Lung (tissue), 12 donors: ENCODE data around the gene FAM221B. TPM values are rescaled to one million over a fixed set of nuclear protein-coding genes. Genes with fewer than 3 reads are reported as not detected.

Source experiments
- ATAC-seq: fragments of 200-7000 bp; cut with Tn5 transposase; one replicate; pipeline ENCODE4 v1.9.1; 2020; ENCODE audit warnings: moderate number of reproducible peaks; ENCODE audit not compliant: insufficient read depth, low FRiP score
- DNase-seq, 3 donors: peaks; one replicate each; pipeline ENCODE4 v3.0.0-alpha.2; 2013 to 2017
- H3K27ac ChIP-seq, 2 donors: one replicate each; pipeline ENCODE4 v1.5.1; 2013; ENCODE audit warnings: mild to moderate bottlenecking in 2 of 2, moderate library complexity in 2 of 2, control low read depth in 1 of 2, inconsistent platforms in 1 of 2, low read depth in 1 of 2, low read length in 1 of 2
- H3K27me3 ChIP-seq, 3 donors: one replicate each; pipeline ENCODE4 v1.5.1; 2013; ENCODE audit warnings: low read length in 2 of 3; ENCODE audit not compliant: control insufficient read depth in 3 of 3, insufficient read depth in 3 of 3
- H3K36me3 ChIP-seq, 4 donors: one replicate each; pipeline ENCODE4 v1.5.1; 2013; ENCODE audit warnings: low read length in 4 of 4, mild to moderate bottlenecking in 1 of 4, moderate library complexity in 1 of 4; ENCODE audit not compliant: control insufficient read depth in 4 of 4, insufficient read depth in 4 of 4
- H3K4me1 ChIP-seq, 5 donors: one replicate each; pipeline ENCODE4 v1.5.1; 2013; ENCODE audit warnings: low read length in 5 of 5, mild to moderate bottlenecking in 2 of 5, moderate library complexity in 1 of 5; ENCODE audit not compliant: control insufficient read depth in 5 of 5, insufficient read depth in 5 of 5
- H3K4me3 ChIP-seq: one replicate; pipeline ENCODE4 v1.5.1; 2013; ENCODE audit warnings: mild to moderate bottlenecking, control low read depth, moderate library complexity
- H3K9ac ChIP-seq, 2 donors: one replicate each; pipeline ENCODE4 v1.5.1; 2013; ENCODE audit warnings: low read length in 2 of 2, control low read depth in 1 of 2; ENCODE audit not compliant: insufficient read depth in 1 of 2
- H3K9me3 ChIP-seq, 4 donors: one replicate each; pipeline ENCODE4 v1.5.1; 2013; ENCODE audit warnings: low read length in 3 of 4, mild to moderate bottlenecking in 1 of 4, moderate library complexity in 1 of 4; ENCODE audit not compliant: control insufficient read depth in 4 of 4, insufficient read depth in 3 of 4
- WGBS, 2 donors: extraction: QIAGEN DNeasy Blood & Tissue Kit; methylation state at CpG; one replicate each; pipeline ENCODE4 v1.1.7; 2013; 5-methylcytosine and 5-hydroxymethylcytosine counted together
- polyA plus RNA-seq, 2 donors: library from polyadenylated mRNA; stranded (reverse); fragments of 200-250 nt; gene quantifications; one replicate each; pipeline ENCODE4 v1.2.1, GENCODE V29; 2013
- total RNA-seq, 2 donors: library from RNA; depleted of rRNA in 1 of 2; stranded (reverse); fragments of >200 nt in 1 of 2; gene quantifications; one replicate each; pipeline ENCODE4 v1.2.1, GENCODE V29; 2014 to 2021
- TF ChIP-seq, protein P1 (sequence below): IDR thresholded peaks from 2 replicates; pipeline ENCODE4 v1.5.1; 2012; ENCODE audit warnings: mild to moderate bottlenecking; ENCODE audit errors: control extremely low read depth, extremely low read depth
- donor health status: control.
- donor health status: control.
- donor health status: Bipolar disorder and iron deficiency.
- donor health status: healthy.
- donor health status: DM: yes; HTN: yes; CAD: no.

The FAM221B gene
- total and polyA plus RNA-seq, 4 donors, result 0.10 to 0.25 (median 0.13) TPM

DNA sequence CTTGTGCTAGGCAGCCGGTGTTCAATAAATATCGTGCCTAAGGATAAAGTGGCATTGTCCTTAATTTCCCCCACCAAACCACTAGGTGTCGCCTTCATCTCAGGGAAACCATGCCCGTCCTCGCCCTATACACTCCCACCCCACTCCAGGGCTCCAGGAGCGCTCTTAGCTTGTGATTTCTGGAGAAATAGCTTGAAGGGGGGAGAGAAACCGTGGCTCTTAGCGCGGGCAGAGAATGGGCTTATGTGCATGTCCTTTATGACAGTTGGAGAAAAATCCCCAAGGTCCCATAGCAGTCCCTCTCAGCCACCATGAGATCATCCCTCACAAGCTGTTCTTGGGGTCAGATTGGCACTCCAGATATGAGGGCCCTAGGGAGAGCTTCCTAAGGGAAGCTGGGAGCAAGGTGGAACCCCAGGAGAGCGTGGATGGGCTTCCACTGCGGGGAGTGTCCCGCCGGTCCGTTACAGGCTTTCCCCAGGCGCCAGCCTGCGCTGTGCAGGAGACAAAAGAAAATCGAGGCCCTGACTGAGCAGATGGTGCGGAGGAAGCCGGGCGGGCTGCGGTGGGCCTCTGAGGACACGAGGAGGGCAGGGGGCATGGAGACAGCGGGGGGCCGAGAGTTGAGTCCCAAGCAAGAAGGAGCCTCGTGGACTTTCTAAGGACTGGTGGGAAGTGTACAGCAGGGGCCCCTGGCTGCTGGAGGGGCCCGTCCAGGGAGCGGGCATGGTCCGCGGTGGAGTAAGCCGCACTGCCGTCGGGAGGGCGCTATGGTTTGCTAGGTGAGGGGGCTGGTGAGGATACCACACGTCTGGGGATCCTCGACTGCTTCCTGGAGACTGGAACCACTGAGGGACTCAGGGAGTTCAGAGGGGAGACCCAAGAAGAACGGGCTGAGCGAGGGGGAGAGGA, 37.9 kb downstream of the FAM221B start:
- Histone ChIP-seq H3K4me3 (no peak overlapping the region), H3K9me3 (no peaks in the 10 kb centered on the region), H3K27me3 (no peaks in the 10 kb centered on the region), H3K27ac (peak overlapping the region in 1 of 2 donors; percentile 76), H3K36me3 (no peaks in the 10 kb centered on the region), H3K9ac (no peak overlapping the region), H3K4me1 (peaks cover 0 to 34% (median 14%) of the 10 kb centered on the region in 5 donors)
- WGBS, 2 donors, result 52 to 58% methylated on average over 37 of the region's 37 CpGs
- ATAC-seq, result peak; percentile 91
- TF ChIP-seq, protein P1, sequence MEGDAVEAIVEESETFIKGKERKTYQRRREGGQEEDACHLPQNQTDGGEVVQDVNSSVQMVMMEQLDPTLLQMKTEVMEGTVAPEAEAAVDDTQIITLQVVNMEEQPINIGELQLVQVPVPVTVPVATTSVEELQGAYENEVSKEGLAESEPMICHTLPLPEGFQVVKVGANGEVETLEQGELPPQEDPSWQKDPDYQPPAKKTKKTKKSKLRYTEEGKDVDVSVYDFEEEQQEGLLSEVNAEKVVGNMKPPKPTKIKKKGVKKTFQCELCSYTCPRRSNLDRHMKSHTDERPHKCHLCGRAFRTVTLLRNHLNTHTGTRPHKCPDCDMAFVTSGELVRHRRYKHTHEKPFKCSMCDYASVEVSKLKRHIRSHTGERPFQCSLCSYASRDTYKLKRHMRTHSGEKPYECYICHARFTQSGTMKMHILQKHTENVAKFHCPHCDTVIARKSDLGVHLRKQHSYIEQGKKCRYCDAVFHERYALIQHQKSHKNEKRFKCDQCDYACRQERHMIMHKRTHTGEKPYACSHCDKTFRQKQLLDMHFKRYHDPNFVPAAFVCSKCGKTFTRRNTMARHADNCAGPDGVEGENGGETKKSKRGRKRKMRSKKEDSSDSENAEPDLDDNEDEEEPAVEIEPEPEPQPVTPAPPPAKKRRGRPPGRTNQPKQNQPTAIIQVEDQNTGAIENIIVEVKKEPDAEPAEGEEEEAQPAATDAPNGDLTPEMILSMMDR, result peak; percentile 93
- peak; percentile 84 to 93 (median 92) for DNase-seq

DNA sequence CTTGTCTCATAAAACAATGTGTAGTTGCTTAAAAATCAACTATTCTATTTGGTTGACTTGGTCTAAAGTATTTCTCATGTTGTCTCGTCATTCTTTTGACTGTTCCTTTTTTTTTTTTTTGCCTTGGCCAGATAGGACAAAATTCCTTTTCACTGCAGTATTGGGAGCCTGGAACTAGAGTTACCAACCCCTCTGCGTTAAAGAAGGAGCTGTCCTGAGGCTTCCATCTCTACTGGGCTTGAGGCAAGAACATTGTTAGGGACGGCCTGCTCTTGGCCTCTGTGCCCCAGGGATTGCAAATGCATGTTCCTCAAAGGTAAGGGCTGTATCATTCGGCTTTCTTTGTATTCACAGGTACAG, 38.5 kb downstream of the FAM221B start:
- WGBS, 2 donors, result 38 to 53% methylated on average over 4 of the region's 4 CpGs
- Histone ChIP-seq H3K36me3 (peaks cover 0 to 3% (median 0%) of the 10 kb centered on the region in 4 donors), H3K27me3 (no peaks in the 10 kb centered on the region), H3K9ac (no peak overlapping the region), H3K4me3 (no peak overlapping the region), H3K9me3 (no peaks in the 10 kb centered on the region), H3K27ac (no peak overlapping the region), H3K4me1 (peaks cover 0 to 34% (median 14%) of the 10 kb centered on the region in 5 donors)
- DNase-seq, result no peak
- no peak for ATAC-seq
- TF ChIP-seq, protein P1, result no peak

DNA sequence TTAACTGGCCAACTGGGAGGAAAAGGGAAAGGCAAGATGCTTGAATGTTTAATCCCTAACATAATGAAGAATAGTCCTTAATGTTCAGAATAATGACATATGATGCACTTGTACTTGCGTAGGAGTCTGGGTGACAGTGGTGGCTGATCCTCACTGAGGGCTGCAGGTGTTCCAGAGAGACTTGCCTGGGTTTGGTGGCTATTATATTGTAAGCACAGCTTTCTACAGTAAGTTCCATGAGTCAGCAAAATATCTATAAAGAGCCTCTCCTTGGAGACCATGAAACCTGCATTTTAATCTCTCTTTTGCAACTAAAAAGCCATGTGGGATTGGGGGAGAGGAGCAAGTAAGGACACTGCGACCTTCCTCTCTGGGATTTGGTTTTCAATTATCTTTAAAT, 39.0 kb downstream of the FAM221B start:
- WGBS, 2 donors, result 98 to 99% methylated on average over 2 of the region's 2 CpGs
- H3K4me3 ChIP-seq, result no peak overlapping the region
- peaks cover 0 to 4% (median 0%) of the 10 kb centered on the region in 4 donors for H3K36me3 ChIP-seq
- no peak for ATAC-seq
- TF ChIP-seq, protein P1, result no peak
- peaks cover 0 to 32% (median 14%) of the 10 kb centered on the region in 5 donors for H3K4me1 ChIP-seq
- DNase-seq, result no peak
- no peaks in the 10 kb centered on the region for H3K27me3 ChIP-seq
- no peak overlapping the region for H3K9ac ChIP-seq
- no peaks in the 10 kb centered on the region for H3K9me3 ChIP-seq
- H3K27ac ChIP-seq, result no peak overlapping the region
